Thyroid gland (tissue), 4 donors: Measurements from ENCODE around the gene IMPA2. TPM values are rescaled to one million over a fixed set of nuclear protein-coding genes. Genes with fewer than 3 reads are reported as not detected.

Experiments used
- DNase-seq, 2 donors: peaks; one replicate each; pipeline ENCODE4 v3.0.0-alpha.2; 2019
- H3K27ac ChIP-seq, 3 donors: fragments of 200-600 bp; sonication (generic); 1 replicate in 2 of 3; 2 replicates in 1 of 3; pipeline ENCODE4 v1.5.1; 2016 to 2019; ENCODE audit warnings: mild to moderate bottlenecking in 1 of 3, moderate library complexity in 1 of 3
- H3K27me3 ChIP-seq: fragments of 200-600 bp; sonication (generic); one replicate; pipeline ENCODE4 v1.5.1; 2019
- H3K36me3 ChIP-seq, 2 donors: fragments of 200-600 bp; sonication (generic); one replicate each; pipeline ENCODE4 v1.5.1; 2016 to 2019
- H3K4me1 ChIP-seq, 2 donors: fragments of 200-600 bp; sonication (generic); one replicate each; pipeline ENCODE4 v1.5.1; 2017 to 2019
- H3K4me3 ChIP-seq, 3 donors: fragments of 200-600 bp; sonication (generic); replicated peaks in 1 of 3; 1 replicate in 2 of 3; 2 replicates in 1 of 3; pipeline ENCODE4 v1.5.1; 2016; ENCODE audit warnings: mild to moderate bottlenecking in 1 of 3
- H3K9me3 ChIP-seq: fragments of 200-600 bp; sonication (generic); one replicate; pipeline ENCODE4 v1.5.1; 2017
- CTCF ChIP-seq, 6 experiments: fragments of 200-600 bp in 3 of 6; fragments of 450-650 bp in 3 of 6; sonication (generic) in 3 of 6; IDR thresholded peaks; one replicate each; pipeline ENCODE4 v1.5.1; 2016 to 2019; ENCODE audit warnings: antibody characterized with exemption in 6 of 6, mild to moderate bottlenecking in 2 of 6, inconsistent platforms in 1 of 6, moderate library complexity in 1 of 6
- POLR2A ChIP-seq, 2 donors: fragments of 450-650 bp; IDR thresholded peaks; one replicate each; pipeline ENCODE4 v1.6.1; 2017; ENCODE audit warnings: antibody characterized with exemption in 2 of 2, mild to moderate bottlenecking in 2 of 2, moderate library complexity in 1 of 2
- WGBS, 2 donors: methylation state at CpG; one replicate each; pipeline ENCODE4 v1.1.5; 2017; 5-methylcytosine and 5-hydroxymethylcytosine counted together
- intact Hi-C: fragments of 100-400 bp; cut with DNase I; formaldehyde crosslinking; loops from one replicate; pipeline ENCODE4 v1.15.1; 2023
- total RNA-seq, 4 donors: library from RNA; depleted of rRNA; stranded (reverse); fragments of >200 nt; gene quantifications; one replicate each; pipeline ENCODE4 v1.2.3, GENCODE V29; 2016

The IMPA2 gene
- 10 to 100 TPM; 42.5 to 75.8 (median 54.3) TPM for total RNA-seq

DNA sequence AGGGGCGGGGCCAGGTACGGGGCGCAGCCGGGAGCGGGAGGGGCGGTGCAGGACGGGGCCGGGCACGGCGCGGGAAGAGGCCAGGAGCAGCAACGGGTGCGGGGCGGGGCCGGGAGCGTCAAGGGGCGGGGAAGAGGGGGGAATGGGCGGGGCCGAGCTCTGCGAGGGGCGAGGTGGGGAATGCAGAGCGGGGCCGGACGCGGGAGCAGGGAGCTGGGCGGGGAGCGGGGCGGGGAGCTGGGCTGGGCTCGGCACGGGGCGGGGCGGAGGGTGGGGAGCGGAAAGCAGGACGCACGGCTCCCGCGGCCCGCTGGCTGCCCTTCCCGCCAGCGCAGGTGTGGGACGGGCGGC, at the start of gene IMPA2:
IMPA2 (plus strand) TSS at position 316 of the 351 bp plus-strand sequence. CDS start 163 bp downstream, outside the sequence.
- intact Hi-C loops: no loop called here
- no peaks in the 10 kb centered on the region for H3K27me3 ChIP-seq
- H3K4me3 ChIP-seq: peak within 1 kb of the TSS; percentile 17 to 77 (median 71)
- H3K36me3 ChIP-seq: no peaks in the 10 kb centered on the region
- no CpG with 5 or more reads among the region's 42 CpGs for WGBS, 2 donors
- peak within 1 kb of the TSS; percentile 89 to 95 (median 94) for H3K27ac ChIP-seq
- peaks cover 8 to 29% of the 10 kb centered on the region in 2 donors for H3K4me1 ChIP-seq
- no peak for TF ChIP-seq POLR2A (IDR thresholded peaks at IDR 0.05)
- TF ChIP-seq CTCF (IDR thresholded peaks at IDR 0.05): no peak
- no peaks in the 10 kb centered on the region for H3K9me3 ChIP-seq
- DNase-seq: no peak

DNA sequence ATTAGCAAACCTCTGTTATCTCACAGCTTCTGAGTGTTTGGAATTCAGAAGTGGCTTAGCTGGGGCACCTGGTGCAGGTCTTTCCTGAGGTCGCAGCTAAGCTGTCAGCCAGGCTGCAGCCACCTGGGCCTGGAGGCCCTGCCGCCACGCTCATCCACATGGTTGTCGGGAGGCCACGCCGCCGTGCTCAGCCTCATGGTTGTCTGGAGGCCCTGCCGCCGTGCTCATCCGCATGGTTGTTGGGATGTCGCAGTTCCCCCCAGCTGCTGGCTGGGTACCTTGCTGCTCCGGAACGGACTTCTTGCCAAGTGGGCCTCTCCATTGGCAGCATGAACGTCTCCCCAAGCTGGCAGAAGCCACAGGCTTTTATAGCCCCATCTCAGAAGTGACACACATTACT, 48.9 kb upstream of the IMPA2 start:
- no peak for DNase-seq
- Histone ChIP-seq H3K4me1 (peaks cover 5 to 20% of the 10 kb centered on the region in 2 donors), H3K27ac (no peak overlapping the region), H3K36me3 (no peaks in the 10 kb centered on the region), H3K27me3 (no peaks in the 10 kb centered on the region), H3K9me3 (no peaks in the 10 kb centered on the region), H3K4me3 (no peak overlapping the region)
- 92 to 98% methylated on average over 7 to 9 of the region's 14 CpGs for WGBS, 2 donors
- intact Hi-C loops: loop anchor here (10.0 kb wide), 1 partner anchor 198 kb away; no protein-coding TSS in a partner anchor
- TF ChIP-seq CTCF (IDR thresholded peaks at IDR 0.05): no peak
- no peak for TF ChIP-seq POLR2A (IDR thresholded peaks at IDR 0.05)

DNA sequence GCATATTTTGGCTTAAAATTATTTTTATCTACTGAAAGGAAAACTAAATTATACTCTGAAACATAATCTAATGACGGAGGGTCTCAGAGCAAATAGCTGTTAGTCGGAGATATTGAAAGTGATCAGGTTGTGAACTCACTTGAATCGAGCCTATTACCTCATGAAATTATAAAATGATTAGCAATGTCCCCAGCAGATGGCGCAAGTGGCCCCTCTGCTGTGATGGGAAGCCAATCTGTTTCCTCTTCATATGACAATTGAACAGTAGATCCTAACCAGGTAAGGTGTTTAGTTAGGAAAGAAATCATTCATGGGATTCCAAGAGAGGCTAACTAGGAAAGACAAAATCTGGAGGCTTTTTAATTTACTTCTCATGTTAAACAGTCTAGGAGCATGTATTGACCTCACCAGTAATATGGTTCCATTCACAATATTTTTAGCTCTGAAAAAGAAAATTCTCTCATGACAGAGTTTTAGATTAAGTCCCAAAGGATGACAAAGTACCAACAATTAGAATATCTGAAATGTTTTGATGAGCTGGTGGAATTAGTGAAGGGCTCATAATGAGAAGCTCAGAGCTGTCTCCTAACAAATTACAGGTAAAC, 43.3 kb upstream of the IMPA2 start:
- Histone ChIP-seq H3K36me3 (no peaks in the 10 kb centered on the region), H3K4me1 (no peaks in the 10 kb centered on the region), H3K27me3 (no peaks in the 10 kb centered on the region), H3K4me3 (no peak overlapping the region), H3K27ac (no peak overlapping the region), H3K9me3 (no peaks in the 10 kb centered on the region)
- peak; percentile 79 to 85 for DNase-seq
- peak; percentile 37 to 92 (median 80) for TF ChIP-seq CTCF (IDR thresholded peaks at IDR 0.05)
- no peak for TF ChIP-seq POLR2A (IDR thresholded peaks at IDR 0.05)
- intact Hi-C loops: loop anchor here (2.0 to 10.0 kb wide), 3 partner anchors 57 to 203 kb away; no protein-coding TSS in a partner anchor
- 2 to 5% methylated on average over 4 of the region's 4 CpGs for WGBS, 2 donors

DNA sequence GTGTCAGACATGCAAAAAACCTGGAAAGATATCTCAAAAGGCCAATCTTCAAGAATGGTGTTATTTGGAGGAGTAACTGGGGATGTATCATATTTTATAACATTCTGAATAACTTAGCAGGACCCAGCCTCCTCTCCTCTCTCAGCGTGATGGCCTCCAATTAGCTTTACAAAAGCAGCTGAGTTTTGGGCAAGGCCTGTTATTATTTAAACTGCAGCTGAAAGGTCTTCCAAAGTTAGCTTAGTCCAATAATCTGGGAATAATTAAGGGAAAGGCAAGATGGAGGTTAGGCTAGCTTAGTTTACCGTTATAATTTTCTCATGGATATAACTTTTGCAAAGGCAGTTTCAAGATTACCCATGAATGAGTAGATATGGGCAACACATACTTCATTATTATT, 40.4 kb upstream of the IMPA2 start:
- no peak for DNase-seq
- Histone ChIP-seq H3K36me3 (no peaks in the 10 kb centered on the region), H3K27me3 (no peaks in the 10 kb centered on the region), H3K27ac (no peak overlapping the region), H3K4me1 (peaks cover 0 to 4% of the 10 kb centered on the region in 2 donors), H3K9me3 (no peaks in the 10 kb centered on the region), H3K4me3 (no peak overlapping the region)
- 73 to 88% methylated on average over 2 of the region's 2 CpGs for WGBS, 2 donors
- intact Hi-C loops: no loop called here
- TF ChIP-seq CTCF (IDR thresholded peaks at IDR 0.05) (no peak), POLR2A (IDR thresholded peaks at IDR 0.05) (no peak)

DNA sequence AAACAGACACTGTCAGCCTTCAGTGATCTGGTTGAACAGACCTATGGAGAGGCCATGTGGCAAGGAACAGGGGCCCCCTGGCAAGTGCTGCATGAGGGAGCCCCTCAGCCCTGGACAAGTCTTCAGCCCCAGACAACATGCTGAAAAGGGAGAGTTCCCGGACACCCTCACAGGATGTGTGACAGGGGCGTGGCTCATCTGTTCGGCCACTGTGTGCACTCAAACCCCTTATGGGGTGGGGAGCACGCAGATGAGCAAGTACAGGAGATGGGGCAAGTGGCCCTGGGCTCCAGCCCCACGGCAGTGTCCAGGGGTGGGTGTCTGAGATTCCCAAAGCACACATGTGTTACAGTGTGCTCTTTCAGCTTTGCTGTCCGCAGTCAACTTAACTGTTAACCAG, 37.8 kb upstream of the IMPA2 start:
- Histone ChIP-seq H3K27ac (no peak overlapping the region), H3K4me1 (peaks cover 10 to 24% of the 10 kb centered on the region in 2 donors), H3K9me3 (no peaks in the 10 kb centered on the region), H3K27me3 (no peaks in the 10 kb centered on the region), H3K4me3 (no peak overlapping the region), H3K36me3 (no peaks in the 10 kb centered on the region)
- WGBS, 2 donors: 81 to 90% methylated on average over 4 to 6 of the region's 6 CpGs
- intact Hi-C loops: no loop called here
- TF ChIP-seq POLR2A (IDR thresholded peaks at IDR 0.05): no peak
- no peak for TF ChIP-seq CTCF (IDR thresholded peaks at IDR 0.05)
- DNase-seq: no peak
